HEK293 (cell line): ENCODE measurements around the gene MAB21L3.

Experiments
- CTCF ChIP-seq: fragments of 450-650 bp; formaldehyde crosslinking; IDR thresholded peaks from 2 replicates; pipeline ENCODE4 v1.5.1; 2016; ENCODE audit warnings: missing biosample characterization, missing genetic modification characterization
- IKZF3 ChIP-seq: fragments of 450-650 bp; IDR thresholded peaks from 2 replicates; pipeline ENCODE4 v1.5.0; 2018; ENCODE audit warnings: missing biosample characterization, mild to moderate bottlenecking, missing genetic modification characterization, moderate library complexity
- KLF9 ChIP-seq: fragments of 450-650 bp; formaldehyde crosslinking; IDR thresholded peaks from 2 replicates; pipeline ENCODE4 v1.5.1; 2016; ENCODE audit warnings: missing biosample characterization, missing genetic modification characterization, low read depth
- PRDM6 ChIP-seq: fragments of 450-650 bp; formaldehyde crosslinking; IDR thresholded peaks from 2 replicates; pipeline ENCODE4 v1.5.1; 2017; ENCODE audit warnings: missing biosample characterization, missing genetic modification characterization
- SETDB1 ChIP-seq: IDR thresholded peaks from one replicate; pipeline ENCODE4 v1.6.1; 2017; ENCODE audit warnings: mild to moderate bottlenecking, low read length, moderate library complexity, mixed read lengths; ENCODE audit not compliant: insufficient read length
- ZFHX2 ChIP-seq: fragments of 450-650 bp; formaldehyde crosslinking; conservative IDR thresholded peaks from 2 replicates; pipeline ENCODE4 v1.5.1; 2016; ENCODE audit warnings: missing biosample characterization, missing genetic modification characterization
- ZNF10 ChIP-seq: fragments of 450-650 bp; formaldehyde crosslinking; IDR thresholded peaks from 2 replicates; pipeline ENCODE4 v1.5.1; 2017; ENCODE audit warnings: missing biosample characterization, missing genetic modification characterization
- ZNF239 ChIP-seq: fragments of 450-650 bp; formaldehyde crosslinking; IDR thresholded peaks from 2 replicates; pipeline ENCODE4 v1.5.1; 2016; ENCODE audit warnings: missing biosample characterization, missing genetic modification characterization
- ZNF274 ChIP-seq, 2 experiments: fragments of 200-500 bp in 1 of 2; fragments of 450-650 bp in 1 of 2; sonication (Bioruptor generic) in 1 of 2; formaldehyde crosslinking in 1 of 2; IDR thresholded peaks; 2 replicates each; pipeline versions ENCODE4 v1.5.1 to v1.6.1; 2014 to 2016; ENCODE audit warnings: borderline replicate concordance in 1 of 2, inconsistent platforms in 1 of 2, low read length in 1 of 2, missing biosample characterization in 1 of 2, missing genetic modification characterization in 1 of 2
- ZNF404 ChIP-seq: fragments of 450-650 bp; formaldehyde crosslinking; IDR thresholded peaks from 2 replicates; pipeline ENCODE4 v1.5.1; 2017; ENCODE audit warnings: missing biosample characterization, missing genetic modification characterization
- ZNF639 ChIP-seq: fragments of 450-650 bp; formaldehyde crosslinking; IDR thresholded peaks from 2 replicates; pipeline ENCODE4 v1.5.1; 2016; ENCODE audit warnings: missing biosample characterization, missing genetic modification characterization
- ZSCAN4 ChIP-seq: fragments of 450-650 bp; formaldehyde crosslinking; IDR thresholded peaks from 2 replicates; pipeline ENCODE4 v1.5.1; 2017; ENCODE audit warnings: missing biosample characterization, missing genetic modification characterization

GRCh38 chr1:116126281-116126680 lies 15.1 kb downstream of the MAB21L3 start:
- no peak for TF ChIP-seq ZNF639 (tag by site-specific recombination)
- no peak for TF ChIP-seq ZNF274 (IDR thresholded peaks at IDR 0.05; ENCODE audit: low read length)
- no peak for TF ChIP-seq ZNF274 (tag by site-specific recombination; IDR thresholded peaks at IDR 0.05; ENCODE audit: borderline replicate concordance)
- no peak for TF ChIP-seq PRDM6 (tag by site-specific recombination)
- no peak for TF ChIP-seq CTCF (tag by site-specific recombination)
- no peak for TF ChIP-seq KLF9 (tag by site-specific recombination)
- TF ChIP-seq ZNF239 (tag by site-specific recombination): no peak
- TF ChIP-seq ZNF10 (tag by site-specific recombination): no peak
- TF ChIP-seq ZSCAN4: no peak
- TF ChIP-seq ZFHX2 (tag by site-specific recombination): no peak
- TF ChIP-seq ZNF404 (tag by site-specific recombination): no peak
- no peak for TF ChIP-seq SETDB1
- no peak for TF ChIP-seq IKZF3 (tag by site-specific recombination)
